CD4-positive, alpha-beta memory T cell (primary cell): Measurements from ENCODE around the gene PNPLA7. TPM values are rescaled to one million over a fixed set of nuclear protein-coding genes. Genes with fewer than 3 reads are reported as not detected.

ENCODE experiments used
- CTCF ChIA-PET: fragments of 350-600 bp; sonication (Branson Sonifier 250); formaldehyde crosslinking; loops from one replicate; lab custom pipeline; 2021; ENCODE audit warnings: inconsistent platforms; ENCODE audit not compliant: partially characterized antibody; lab: Charles Lee
- POLR2A ChIA-PET: fragments of 350-600 bp; sonication (Branson Sonifier 250); formaldehyde crosslinking; loops from one replicate; lab custom pipeline; 2021; ENCODE audit not compliant: partially characterized antibody; lab: Charles Lee
- DNase-seq, 5 donors: peaks; one replicate each; pipeline versions ENCODE4 v3.0.0 to v3.0.0-alpha.2; 2020 to 2022; ENCODE audit warnings: mixed read lengths in 1 of 5
- H3K27ac ChIP-seq: one replicate; pipeline ENCODE4 v1.7.0; 2013; ENCODE audit warnings: low read depth, low read length
- H3K27me3 ChIP-seq: 2 replicates; pipeline ENCODE4 v1.7.0; 2013; ENCODE audit warnings: mild to moderate bottlenecking, low read length, moderate library complexity; ENCODE audit not compliant: insufficient read depth
- H3K36me3 ChIP-seq: 2 replicates; pipeline ENCODE4 v1.7.0; 2013; ENCODE audit warnings: mild to moderate bottlenecking, low read length, moderate library complexity; ENCODE audit not compliant: insufficient read depth
- H3K4me1 ChIP-seq: 2 replicates; pipeline ENCODE4 v1.7.0; 2013; ENCODE audit warnings: mild to moderate bottlenecking, low read length, moderate library complexity; ENCODE audit not compliant: insufficient read depth
- H3K4me3 ChIP-seq, 2 donors: one replicate each; pipeline ENCODE4 v1.7.0; 2013; ENCODE audit warnings: low read length in 2 of 2, mild to moderate bottlenecking in 1 of 2
- H3K9me3 ChIP-seq, 2 donors: one replicate each; pipeline ENCODE4 v1.7.0; 2013; ENCODE audit warnings: low read length in 2 of 2, control low read depth in 1 of 2; ENCODE audit not compliant: control insufficient read depth in 1 of 2
- H3K27ac Mint-ChIP-seq, 7 donors: one replicate each; pipeline ENCODE4 v1.8.0; 2020 to 2021; ENCODE audit warnings: mixed read lengths in 7 of 7, mild to moderate bottlenecking in 6 of 7, inconsistent platforms in 3 of 7, moderate library complexity in 3 of 7
- H3K27me3 Mint-ChIP-seq, 2 donors: one replicate each; pipeline ENCODE4 v1.8.0; 2020 to 2021; ENCODE audit warnings: mixed read lengths in 2 of 2
- H3K36me3 Mint-ChIP-seq, 2 donors: one replicate each; pipeline ENCODE4 v1.8.0; 2020 to 2021; ENCODE audit warnings: mixed read lengths in 2 of 2, inconsistent platforms in 1 of 2, mild to moderate bottlenecking in 1 of 2
- H3K4me1 Mint-ChIP-seq, 4 donors: one replicate each; pipeline ENCODE4 v1.8.0; 2020 to 2021; ENCODE audit warnings: mixed read lengths in 4 of 4, mild to moderate bottlenecking in 1 of 4
- H3K4me3 Mint-ChIP-seq, 8 donors: one replicate each; pipeline ENCODE4 v1.8.0; 2020 to 2021; ENCODE audit warnings: mixed read lengths in 8 of 8, mild to moderate bottlenecking in 7 of 8, moderate library complexity in 6 of 8, inconsistent platforms in 3 of 8
- H3K9me3 Mint-ChIP-seq, 8 donors: one replicate each; pipeline ENCODE4 v1.8.0; 2020 to 2021; ENCODE audit warnings: mixed read lengths in 8 of 8, mild to moderate bottlenecking in 5 of 8, inconsistent platforms in 3 of 8, moderate library complexity in 1 of 8
- intact Hi-C: fragments of 100-400 bp; cut with micrococcal nuclease; formaldehyde crosslinking; loops from one replicate; pipeline ENCODE4 v1.15.1; 2023
- polyA plus RNA-seq, 2 donors: library from polyadenylated mRNA; unstranded; fragments of 300-500 nt; fragmentation: Illumina TruSeq; gene quantifications; one replicate each; pipeline ENCODE4 v1.2.3, GENCODE V29; 2021
- total RNA-seq, 2 experiments: library from RNA; stranded (reverse); gene quantifications; one replicate each; pipeline ENCODE4 v1.2.3, GENCODE V29; 2021

Gene PNPLA7
- total and polyA plus RNA-seq, 4 experiments from 2014 or later = 0.98 to 15.7 (median 15.5) TPM; not detected in 1

DNA sequence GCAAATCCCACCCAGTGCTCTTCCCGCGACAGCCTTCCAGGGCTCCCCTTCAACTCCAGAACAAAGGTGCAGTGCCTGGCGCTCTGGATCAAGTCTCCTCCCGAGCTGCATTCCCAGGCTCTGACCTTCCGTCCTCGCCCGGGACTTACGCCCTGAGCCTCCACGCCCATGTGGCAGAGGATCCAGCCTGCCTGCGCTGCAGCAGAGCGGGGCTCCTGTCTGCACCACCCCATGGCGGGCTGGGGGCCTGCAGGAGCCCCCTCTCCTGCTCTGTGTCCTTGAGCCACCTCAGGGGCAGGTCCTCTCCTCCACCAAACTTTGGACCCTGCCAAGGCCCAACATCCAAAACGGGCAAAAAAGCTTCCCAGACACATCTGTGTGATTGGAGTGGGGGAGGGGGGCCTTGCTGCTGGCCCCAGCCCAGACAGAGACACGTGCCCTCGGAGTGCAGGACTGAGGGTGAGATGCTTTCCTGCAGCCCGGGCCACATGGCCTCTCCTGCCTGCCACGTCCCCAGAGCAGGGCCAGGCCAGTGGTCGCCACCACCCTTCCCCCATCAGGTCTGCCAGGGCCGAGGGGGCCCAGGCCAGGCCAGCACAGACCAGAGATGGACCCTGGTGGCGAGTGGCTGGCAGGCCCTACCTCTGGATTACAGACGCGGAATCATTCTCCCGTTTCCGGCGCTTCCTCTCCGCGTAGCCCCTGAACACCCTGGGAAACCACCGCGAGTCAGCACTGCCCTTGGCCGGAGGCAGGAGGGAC is 95.4 kb downstream of the PNPLA7 start:
- POLR2A ChIA-PET = interaction anchor here (0.8 kb wide), 1 partner anchor 32 kb away, joined by 3 read pairs; the partner anchor contains the start of genes EXD3 and NOXA1
- intact Hi-C loops = loop anchor here (5.0 kb wide), 1 partner anchor 32 kb away; the partner anchor contains the start of genes EXD3 and NOXA1
- CTCF ChIA-PET = no interaction called here

GRCh38 chr9:137454145-137454596 is 96.0 kb downstream of the PNPLA7 start:
- Mint-ChIP-seq H3K9me3 (peaks cover 0 to 4% (median 0%) of the 10 kb centered on the region in 8 donors), H3K27ac (peak overlapping the region in 5 of 7 donors; percentile 12 to 57 (median 42)), H3K27me3 (no peaks in the 10 kb centered on the region), H3K36me3 (peaks cover 0 to 4% of the 10 kb centered on the region in 2 donors), H3K4me3 (peak overlapping the region in 7 of 8 donors; percentile 17 to 59 (median 46)), H3K4me1 (peaks cover 4 to 50% (median 19%) of the 10 kb centered on the region in 4 donors)
- Histone ChIP-seq H3K9me3 (no peaks in the 10 kb centered on the region), H3K27ac (no peak overlapping the region), H3K4me1 (peaks cover 60% of the 10 kb centered on the region), H3K27me3 (no peaks in the 10 kb centered on the region), H3K36me3 (no peaks in the 10 kb centered on the region), H3K4me3 (peak overlapping the region in 1 of 2 donors; percentile 40)
- ChIA-PET CTCF (interaction anchor here (0.9 kb wide), 1 partner anchor 9 kb away, joined by 3 read pairs; no protein-coding TSS in a partner anchor), POLR2A (interaction anchor here (1.1 to 1.4 kb wide), 2 partner anchors 31 to 213 kb away, joined by 3 to 4 read pairs; partner anchors contain the start of genes EXD3, NOXA1 and TUBB4B)
- peak; percentile 31 to 62 (median 48) for DNase-seq
- intact Hi-C loops = no loop called here

More for the DNA sequence above, 95.4 kb downstream of the PNPLA7 start:
- Mint-ChIP-seq H3K9me3 (peaks cover 0 to 4% (median 0%) of the 10 kb centered on the region in 8 donors), H3K36me3 (peaks cover 0 to 4% of the 10 kb centered on the region in 2 donors), H3K4me3 (peak overlapping the region in 7 of 8 donors; percentile 17 to 59 (median 46)), H3K4me1 (peaks cover 6 to 50% (median 22%) of the 10 kb centered on the region in 4 donors), H3K27ac (peak overlapping the region in 5 of 7 donors; percentile 12 to 77 (median 56)), H3K27me3 (no peaks in the 10 kb centered on the region)
- peak in 1 of 5 donors; percentile 40 for DNase-seq
- Histone ChIP-seq H3K36me3 (no peaks in the 10 kb centered on the region), H3K27me3 (no peaks in the 10 kb centered on the region), H3K4me1 (peaks cover 63% of the 10 kb centered on the region), H3K4me3 (peak overlapping the region in 1 of 2 donors; percentile 40), H3K9me3 (no peaks in the 10 kb centered on the region), H3K27ac (no peak overlapping the region)

- peaks cover 7 to 50% (median 21%) of the 10 kb centered on the region in 4 donors for H3K4me1 Mint-ChIP-seq
- ChIA-PET POLR2A (interaction anchor here (1.1 to 1.4 kb wide), 2 partner anchors 31 to 213 kb away, joined by 3 to 4 read pairs; partner anchors contain the start of genes EXD3, NOXA1 and TUBB4B), CTCF (interaction anchor here (0.9 kb wide), 1 partner anchor 9 kb away, joined by 3 read pairs; no protein-coding TSS in a partner anchor)
- peaks cover 0 to 4% (median 0%) of the 10 kb centered on the region in 8 donors for H3K9me3 Mint-ChIP-seq
- no peaks in the 10 kb centered on the region for H3K27me3 Mint-ChIP-seq
- DNase-seq = peak; percentile 52 to 74 (median 56)
- peak overlapping the region in 3 of 7 donors; percentile 25 to 78 (median 29) for H3K27ac Mint-ChIP-seq
- H3K27ac ChIP-seq = no peak overlapping the region
- H3K36me3 ChIP-seq = no peaks in the 10 kb centered on the region
- no peak overlapping the region for H3K4me3 ChIP-seq
- intact Hi-C loops = no loop called here
- peaks cover 60% of the 10 kb centered on the region for H3K4me1 ChIP-seq
- H3K36me3 Mint-ChIP-seq = peaks cover 0 to 4% of the 10 kb centered on the region in 2 donors
- H3K4me3 Mint-ChIP-seq = peak overlapping the region in 6 of 8 donors; percentile 24 to 76 (median 54)
- H3K9me3 ChIP-seq = no peaks in the 10 kb centered on the region
- no peaks in the 10 kb centered on the region for H3K27me3 ChIP-seq
These were observed 96.5 kb downstream of the PNPLA7 start for GRCh38 chr9:137453643-137454081.

DNA sequence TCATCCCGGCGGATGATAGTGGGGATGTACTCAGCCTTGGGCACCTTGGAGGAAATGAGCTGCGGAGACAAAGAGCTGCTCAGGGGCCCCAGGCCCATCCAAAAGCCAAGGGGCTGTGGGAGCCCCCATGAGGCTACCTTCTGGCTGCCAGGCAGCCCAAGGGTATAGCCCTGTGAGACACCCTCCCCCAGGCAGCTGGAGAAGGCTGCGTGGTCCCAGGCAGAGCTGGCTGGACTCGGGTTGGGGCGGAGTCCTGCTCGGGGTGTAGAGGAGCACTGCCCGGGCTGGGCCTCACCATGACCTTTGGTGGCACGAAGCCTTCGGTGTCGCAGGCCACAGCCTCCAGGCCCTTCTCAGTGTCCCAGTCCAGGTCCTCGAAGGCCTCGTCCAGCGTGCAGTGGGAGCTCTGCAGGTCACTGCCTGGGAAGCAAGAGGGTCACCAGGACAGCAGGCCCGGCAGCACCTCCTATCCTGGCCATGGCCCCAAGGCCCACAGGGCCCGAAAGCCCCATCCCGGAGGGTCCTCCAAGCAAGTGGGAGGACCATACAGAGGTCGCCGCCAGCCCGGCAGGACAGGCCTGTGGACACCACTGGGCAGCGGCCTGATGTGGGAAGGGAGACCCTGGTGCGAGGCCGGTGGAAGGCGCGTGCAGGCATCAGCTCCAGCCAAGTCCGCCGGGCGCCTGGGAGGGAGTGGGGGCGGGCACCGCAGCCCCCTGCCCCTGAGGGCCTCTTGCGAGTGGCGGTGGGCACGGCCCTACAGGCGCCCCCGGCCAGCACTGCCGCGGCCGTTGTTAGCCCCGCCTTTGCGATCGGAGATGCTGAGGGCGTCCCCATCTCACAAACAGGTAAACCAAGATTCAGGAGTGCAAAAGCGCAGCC is 97.2 kb downstream of the PNPLA7 start:
- Histone ChIP-seq H3K4me3 (no peak overlapping the region), H3K4me1 (peaks cover 53% of the 10 kb centered on the region), H3K9me3 (no peaks in the 10 kb centered on the region), H3K36me3 (no peaks in the 10 kb centered on the region), H3K27ac (no peak overlapping the region), H3K27me3 (no peaks in the 10 kb centered on the region)
- H3K27ac Mint-ChIP-seq = peak overlapping the region in 1 of 7 donors; percentile 78
- H3K36me3 Mint-ChIP-seq = peaks cover 0 to 4% of the 10 kb centered on the region in 2 donors
- peak overlapping the region in 2 of 8 donors; percentile 38 to 76 for H3K4me3 Mint-ChIP-seq
- intact Hi-C loops = no loop called here
- H3K4me1 Mint-ChIP-seq = peaks cover 7 to 50% (median 23%) of the 10 kb centered on the region in 4 donors
- CTCF ChIA-PET = interaction anchor here (0.9 kb wide), 1 partner anchor 8 kb away, joined by 3 read pairs; no protein-coding TSS in a partner anchor
- DNase-seq = peak in 1 of 5 donors; percentile 33
- no peaks in the 10 kb centered on the region for H3K27me3 Mint-ChIP-seq
- peaks cover 0 to 4% (median 0%) of the 10 kb centered on the region in 8 donors for H3K9me3 Mint-ChIP-seq
- POLR2A ChIA-PET = interaction anchor here (0.7 to 1.4 kb wide), 3 partner anchors 25 to 212 kb away, joined by 3 to 4 read pairs (median 3); partner anchors contain the start of genes EXD3, NOXA1 and TUBB4B

GRCh38 chr9:137452006-137452760 is 98.0 kb downstream of the PNPLA7 start:
- Histone ChIP-seq H3K9me3 (no peaks in the 10 kb centered on the region), H3K36me3 (no peaks in the 10 kb centered on the region), H3K4me1 (peaks cover 50% of the 10 kb centered on the region), H3K27ac (no peak overlapping the region), H3K4me3 (no peak overlapping the region), H3K27me3 (no peaks in the 10 kb centered on the region)
- ChIA-PET CTCF (no interaction called here), POLR2A (interaction anchor here (0.7 kb wide), 1 partner anchor 24 kb away, joined by 3 read pairs; no protein-coding TSS in a partner anchor)
- Mint-ChIP-seq H3K27me3 (no peaks in the 10 kb centered on the region), H3K4me3 (peak overlapping the region in 7 of 8 donors; percentile 31 to 75 (median 64)), H3K27ac (peak overlapping the region in 5 of 7 donors; percentile 64 to 85 (median 68)), H3K4me1 (peaks cover 9 to 52% (median 25%) of the 10 kb centered on the region in 4 donors), H3K9me3 (peaks cover 0 to 4% (median 0%) of the 10 kb centered on the region in 8 donors), H3K36me3 (peaks cover 0 to 4% of the 10 kb centered on the region in 2 donors)
- DNase-seq = peak in 1 of 5 donors; percentile 25
- intact Hi-C loops = no loop called here
